ENCODE results near the gene GALNT16.

The GALNT16 gene

GRCh38 chr14:69242311-69243224 is 17.4 kb upstream of the GALNT16 start:
- H3K27ac Mint-ChIP-seq = no peak overlapping the region
- peak; percentile 62 to 65 for ATAC-seq (replicated peaks)
- peaks cover 12 to 19% of the 10 kb centered on the region in 2 donors for H3K36me3 Mint-ChIP-seq
- no peaks in the 10 kb centered on the region for H3K4me1 Mint-ChIP-seq
- H3K27me3 Mint-ChIP-seq = no peaks in the 10 kb centered on the region
- peak; percentile 31 for DNase-seq
- H3K4me3 Mint-ChIP-seq = no peak overlapping the region
- no peaks in the 10 kb centered on the region for H3K9me3 Mint-ChIP-seq

- Mint-ChIP-seq H3K27me3 (no peaks in the 10 kb centered on the region), H3K4me3 (no peak overlapping the region), H3K36me3 (peaks cover 3 to 12% of the 10 kb centered on the region in 2 donors), H3K4me1 (peaks cover 0 to 2% of the 10 kb centered on the region in 2 donors), H3K9me3 (no peaks in the 10 kb centered on the region), H3K27ac (no peak overlapping the region)
- ATAC-seq (replicated peaks) = peak in 1 of 2 donors; percentile 10
- DNase-seq = no peak
These were observed 15.0 kb upstream of the GALNT16 start for GRCh38 chr14:69244946-69245345.

DNA sequence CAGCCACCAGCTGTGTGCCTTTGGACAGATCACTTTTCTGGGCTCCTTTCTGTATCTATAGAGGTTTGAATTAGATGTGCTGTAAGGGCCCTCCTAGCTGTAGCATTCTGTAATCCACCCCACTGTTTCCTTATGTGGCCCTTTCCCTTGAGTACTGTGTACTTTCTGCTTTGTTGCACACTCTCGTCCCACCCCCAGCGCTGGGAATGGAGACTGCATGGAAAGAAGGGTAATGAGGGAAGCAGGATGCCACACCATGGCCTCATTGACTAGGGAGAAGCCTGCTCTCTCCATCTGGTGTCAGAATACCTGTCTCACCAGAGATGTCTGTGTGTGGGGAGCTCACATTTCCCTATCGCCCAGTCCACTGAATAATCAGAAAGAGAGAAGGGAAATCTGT is 13.6 kb upstream of the GALNT16 start:
- DNase-seq = no peak
- ATAC-seq (replicated peaks) = no peak
- Mint-ChIP-seq H3K36me3 (peaks cover 1 to 9% of the 10 kb centered on the region in 2 donors), H3K4me3 (no peak overlapping the region), H3K4me1 (peaks cover 0 to 2% of the 10 kb centered on the region in 2 donors), H3K27me3 (peaks cover 0 to 8% of the 10 kb centered on the region in 2 donors), H3K9me3 (no peaks in the 10 kb centered on the region), H3K27ac (no peak overlapping the region)

- Mint-ChIP-seq H3K9me3 (no peaks in the 10 kb centered on the region), H3K4me1 (peaks cover 0 to 2% of the 10 kb centered on the region in 2 donors), H3K4me3 (no peak overlapping the region), H3K27ac (no peak overlapping the region), H3K36me3 (no peaks in the 10 kb centered on the region), H3K27me3 (peaks cover 0 to 8% of the 10 kb centered on the region in 2 donors)
- no peak for ATAC-seq (replicated peaks)
- no peak for DNase-seq
These were observed 12.1 kb upstream of the GALNT16 start for GRCh38 chr14:69247676-69248440.

- no peak for ATAC-seq (replicated peaks)
- DNase-seq = no peak
- Mint-ChIP-seq H3K9me3 (no peaks in the 10 kb centered on the region), H3K4me1 (peaks cover 0 to 2% of the 10 kb centered on the region in 2 donors), H3K36me3 (no peaks in the 10 kb centered on the region), H3K27ac (no peak overlapping the region), H3K4me3 (no peak overlapping the region), H3K27me3 (peaks cover 6 to 14% of the 10 kb centered on the region in 2 donors)
These were observed 10.4 kb upstream of the GALNT16 start for GRCh38 chr14:69249603-69250002.

DNA sequence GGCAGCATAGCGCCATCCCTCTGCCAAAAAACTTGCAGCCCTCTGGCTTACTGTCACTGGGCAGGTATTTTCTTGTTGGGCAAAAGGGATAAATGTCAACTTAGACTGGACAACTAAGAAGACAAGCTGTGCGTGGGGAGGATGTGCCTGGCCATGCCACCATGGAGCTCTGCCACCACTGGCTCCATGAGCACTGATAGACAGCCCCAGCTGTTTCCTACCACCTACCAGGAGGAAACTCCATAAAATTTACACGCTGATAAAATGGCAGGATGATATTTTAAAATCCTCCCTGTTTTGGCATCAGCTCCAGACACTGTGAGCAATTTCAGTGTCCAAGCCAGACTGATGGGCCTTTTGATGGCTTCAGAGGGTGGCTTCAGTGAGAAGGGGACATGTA is 7.1 kb upstream of the GALNT16 start:
- Mint-ChIP-seq H3K27ac (no peak overlapping the region), H3K27me3 (peaks cover 24 to 32% of the 10 kb centered on the region in 2 donors), H3K4me3 (no peak overlapping the region), H3K9me3 (no peaks in the 10 kb centered on the region), H3K4me1 (peaks cover 0 to 2% of the 10 kb centered on the region in 2 donors), H3K36me3 (no peaks in the 10 kb centered on the region)
- DNase-seq = no peak
- no peak for ATAC-seq (replicated peaks)

GRCh38 chr14:69259168-69259526 is 811 bp upstream of the GALNT16 start:
- H3K27me3 Mint-ChIP-seq = peaks cover 60 to 63% of the 10 kb centered on the region in 2 donors

DNA sequence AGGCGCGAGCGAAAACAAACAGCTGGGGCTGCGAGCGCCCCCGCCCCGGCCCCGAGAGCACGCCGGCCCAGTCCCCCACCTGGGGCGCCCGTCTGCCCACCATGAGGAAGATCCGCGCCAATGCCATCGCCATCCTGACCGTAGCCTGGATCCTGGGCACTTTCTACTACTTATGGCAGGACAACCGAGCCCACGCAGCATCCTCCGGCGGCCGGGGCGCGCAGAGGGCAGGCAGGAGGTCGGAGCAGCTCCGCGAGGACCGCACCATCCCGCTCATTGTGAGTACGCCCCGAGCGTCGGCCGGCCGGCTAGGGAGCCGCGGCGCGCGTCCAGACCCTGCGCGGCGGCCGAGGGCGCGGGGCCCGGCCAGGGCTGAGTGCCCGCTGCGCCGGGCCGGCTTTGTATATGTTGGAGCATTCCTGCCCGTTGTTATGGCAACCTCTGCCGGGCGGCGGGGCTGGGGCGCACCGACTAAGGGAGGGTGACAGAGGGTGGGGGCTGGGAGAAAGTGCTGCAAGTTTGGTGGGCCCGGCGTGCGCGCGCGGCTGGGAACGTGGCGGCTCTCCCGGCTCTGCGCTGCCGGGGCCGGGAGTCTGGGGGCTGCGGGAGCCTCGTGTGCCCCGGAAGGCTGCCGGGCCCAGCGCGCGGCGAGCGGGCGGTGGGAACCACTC is 367 bp downstream of the GALNT16 start:
- Mint-ChIP-seq H3K4me1 (peaks cover 4 to 17% of the 10 kb centered on the region in 2 donors), H3K9me3 (no peaks in the 10 kb centered on the region), H3K36me3 (no peaks in the 10 kb centered on the region), H3K27me3 (peaks cover 60 to 62% of the 10 kb centered on the region in 2 donors), H3K4me3 (peak overlapping the region; percentile 69 to 76), H3K27ac (no peak overlapping the region)
- ATAC-seq (replicated peaks) = peak; percentile 12 to 22
- DNase-seq = no peak

More at GRCh38 chr14:69259168-69259526, 811 bp upstream of the GALNT16 start:
- H3K27ac Mint-ChIP-seq = no peak overlapping the region
- ATAC-seq (replicated peaks) (no peak), DNase-seq (no peak)
- H3K4me1 Mint-ChIP-seq = peaks cover 4 to 17% of the 10 kb centered on the region in 2 donors
- peak overlapping the region in 1 of 2 donors; percentile 71 for H3K4me3 Mint-ChIP-seq
- H3K36me3 Mint-ChIP-seq = no peaks in the 10 kb centered on the region
- no peaks in the 10 kb centered on the region for H3K9me3 Mint-ChIP-seq

DNA sequence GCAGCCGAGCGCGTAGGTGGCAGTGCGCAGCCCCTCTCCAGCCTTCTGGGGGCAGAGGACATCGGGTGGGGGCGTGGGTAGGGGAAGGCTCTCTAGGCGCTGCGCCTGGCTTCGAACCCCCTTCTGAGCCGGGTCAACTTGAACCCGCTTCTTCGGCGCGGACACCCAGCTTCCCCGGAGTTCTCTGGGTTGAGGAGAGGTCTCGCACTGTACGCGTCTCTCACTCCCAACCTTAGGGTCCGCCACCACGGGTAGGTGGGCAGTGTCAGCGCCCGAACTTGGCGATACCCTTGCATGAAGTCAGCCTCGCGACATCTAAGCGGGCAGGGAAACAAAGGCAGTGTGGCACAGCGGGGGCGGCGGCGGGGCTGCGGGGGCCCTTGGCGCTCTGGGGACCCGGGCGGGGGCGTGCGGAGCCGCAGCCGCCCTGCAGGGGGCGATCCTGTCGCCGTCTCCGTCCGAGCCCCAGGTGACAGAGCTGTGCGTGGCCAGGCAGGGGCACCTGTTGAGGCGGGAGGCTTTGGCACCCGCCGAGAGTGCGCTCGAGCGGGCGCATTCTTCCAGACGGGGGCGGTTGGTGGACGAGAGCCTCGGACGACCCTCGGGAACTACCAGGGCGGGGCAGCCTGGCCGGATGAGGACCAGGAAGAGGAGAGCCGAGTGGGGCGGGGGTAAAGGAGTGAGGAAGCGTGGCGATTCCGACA is 1.1 kb downstream of the GALNT16 start:
- peak overlapping the region; percentile 42 for H3K27ac Mint-ChIP-seq
- peak overlapping the region; percentile 83 to 84 for H3K4me3 Mint-ChIP-seq
- peaks cover 4 to 17% of the 10 kb centered on the region in 2 donors for H3K4me1 Mint-ChIP-seq
- H3K27me3 Mint-ChIP-seq = peaks cover 57% of the 10 kb centered on the region in 2 donors
- peak; percentile 85 for ATAC-seq (replicated peaks)
- peak; percentile 26 for DNase-seq
- no peaks in the 10 kb centered on the region for H3K36me3 Mint-ChIP-seq
- H3K9me3 Mint-ChIP-seq = no peaks in the 10 kb centered on the region

DNA sequence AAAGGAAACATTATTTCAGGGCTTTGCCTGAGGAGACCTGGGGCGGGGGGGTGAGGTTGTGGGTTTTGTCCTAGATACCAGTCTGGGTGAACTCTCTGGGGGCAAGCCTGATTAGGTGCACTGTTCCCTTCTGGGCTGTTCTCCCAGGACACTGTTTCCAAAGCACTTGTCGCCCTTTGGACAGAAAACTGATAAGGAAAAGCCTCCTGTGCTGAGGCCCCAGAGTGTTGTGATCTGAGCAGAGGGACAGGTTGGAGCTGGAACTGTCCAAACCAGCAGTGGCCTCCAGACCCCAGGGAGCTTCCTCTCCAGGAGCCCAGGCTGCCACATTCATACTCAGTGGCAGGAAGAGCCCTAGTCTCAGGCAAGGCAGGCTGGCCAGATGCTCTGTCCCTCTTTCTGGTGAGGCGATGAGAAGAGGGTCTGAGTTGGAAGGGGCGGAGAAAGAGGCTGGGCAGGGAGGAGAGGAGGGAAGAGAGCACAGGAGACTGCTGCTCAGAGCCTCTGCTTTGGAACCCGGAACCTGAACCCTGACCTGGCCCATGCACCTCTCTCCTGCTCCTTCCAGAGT is 1.9 kb downstream of the GALNT16 start:
- no peak overlapping the region for H3K27ac Mint-ChIP-seq
- DNase-seq = no peak

GRCh38 chr14:69262516-69262915 is 2.6 kb downstream of the GALNT16 start:
- no peak for DNase-seq
- H3K36me3 Mint-ChIP-seq = no peaks in the 10 kb centered on the region
- H3K9me3 Mint-ChIP-seq = no peaks in the 10 kb centered on the region
- H3K4me3 Mint-ChIP-seq = no peak overlapping the region
- H3K4me1 Mint-ChIP-seq = peaks cover 4 to 17% of the 10 kb centered on the region in 2 donors
- no peak overlapping the region for H3K27ac Mint-ChIP-seq
- H3K27me3 Mint-ChIP-seq = peaks cover 49 to 50% of the 10 kb centered on the region in 2 donors
- no peak for ATAC-seq (replicated peaks)

More for the DNA sequence above, 1.9 kb downstream of the GALNT16 start:
- ATAC-seq (replicated peaks) = no peak
- Mint-ChIP-seq H3K4me3 (no peak overlapping the region), H3K4me1 (peaks cover 4 to 17% of the 10 kb centered on the region in 2 donors), H3K36me3 (no peaks in the 10 kb centered on the region), H3K9me3 (no peaks in the 10 kb centered on the region), H3K27me3 (peaks cover 49 to 50% of the 10 kb centered on the region in 2 donors)

GRCh38 chr14:69263364-69263763 is 3.4 kb downstream of the GALNT16 start:
- H3K27me3 Mint-ChIP-seq = peaks cover 43 to 44% of the 10 kb centered on the region in 2 donors
- H3K4me1 Mint-ChIP-seq = peaks cover 4 to 17% of the 10 kb centered on the region in 2 donors
- DNase-seq (no peak), ATAC-seq (replicated peaks) (no peak)
- H3K9me3 Mint-ChIP-seq = no peaks in the 10 kb centered on the region
- no peaks in the 10 kb centered on the region for H3K36me3 Mint-ChIP-seq
- no peak overlapping the region for H3K4me3 Mint-ChIP-seq
- no peak overlapping the region for H3K27ac Mint-ChIP-seq

DNA sequence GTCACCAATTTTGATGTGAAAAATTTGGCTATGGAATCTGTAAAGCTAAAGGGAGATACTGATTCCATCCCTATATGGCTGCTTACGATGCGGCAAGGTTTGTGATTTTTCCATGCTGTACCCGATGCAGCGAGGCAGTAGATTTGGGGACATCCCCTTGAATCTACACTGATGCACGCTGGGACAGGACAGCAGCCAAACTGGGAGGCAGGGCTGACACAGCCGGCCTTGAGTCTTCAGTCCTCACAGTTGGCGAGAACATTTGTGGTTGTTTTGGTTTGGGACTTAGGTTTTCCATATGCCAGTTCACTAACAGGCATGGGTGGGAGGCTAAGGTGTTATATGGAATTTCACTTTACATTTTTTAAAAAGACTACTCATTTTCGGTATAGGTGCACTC is 3.8 kb downstream of the GALNT16 start:
- Mint-ChIP-seq H3K27me3 (peaks cover 39% of the 10 kb centered on the region in 2 donors), H3K4me3 (no peak overlapping the region), H3K9me3 (no peaks in the 10 kb centered on the region), H3K36me3 (no peaks in the 10 kb centered on the region), H3K4me1 (peaks cover 4 to 17% of the 10 kb centered on the region in 2 donors), H3K27ac (no peak overlapping the region)
- DNase-seq (no peak), ATAC-seq (replicated peaks) (no peak)
